HG03571 (cell line): ENCODE measurements around the gene TMOD1.
A peak's percentile ranks its signal among the peaks of the same experiment; 100 is the strongest.
"Not testable (repeated sequence)": the region's sequence is repeated elsewhere in the genome, so short reads cannot be mapped to it uniquely, and the experiment has no call there.

Source experiments
- ATAC-seq: cut with Tn5 transposase; IDR thresholded peaks from one replicate; pipeline ENCODE4 v1.9.1; 2021; ENCODE audit not compliant: unreplicated experiment

Gene TMOD1

GRCh38 chr9:97497558-97498375 is 3.7 kb upstream of the TMOD1 start:
- not testable (repeated sequence) for ATAC-seq

- not testable (repeated sequence) for ATAC-seq
Observed at GRCh38 chr9:97498846-97499245, 2.6 kb upstream of the TMOD1 start.

- no peak for ATAC-seq
Observed at GRCh38 chr9:97500263-97500662, 1.2 kb upstream of the TMOD1 start.

- ATAC-seq, result no peak
Observed at GRCh38 chr9:97500765-97501176, 695 bp upstream of the TMOD1 start.

- peak; percentile 35 for ATAC-seq
Observed at GRCh38 chr9:97501972-97502221, 431 bp downstream of the TMOD1 start.

GRCh38 chr9:97502222-97502983 is 937 bp downstream of the TMOD1 start:
- ATAC-seq, result no peak

GRCh38 chr9:97502984-97503861 is 1.8 kb downstream of the TMOD1 start:
- no peak for ATAC-seq

- ATAC-seq, result no peak
Observed at GRCh38 chr9:97503862-97504210, 2.4 kb downstream of the TMOD1 start.

GRCh38 chr9:97504381-97505216 is 3.1 kb downstream of the TMOD1 start:
- no peak for ATAC-seq

GRCh38 chr9:97505845-97506244 is 4.4 kb downstream of the TMOD1 start:
- no peak for ATAC-seq

GRCh38 chr9:97506306-97506705 is 4.8 kb downstream of the TMOD1 start:
- no peak for ATAC-seq

- no peak for ATAC-seq
Observed at GRCh38 chr9:97506787-97507186, 5.3 kb downstream of the TMOD1 start.

GRCh38 chr9:97507428-97507984 is 6.0 kb downstream of the TMOD1 start:
- no peak for ATAC-seq

GRCh38 chr9:97508852-97509251 is 7.4 kb downstream of the TMOD1 start:
- ATAC-seq, result no peak

GRCh38 chr9:97510797-97511654 is 9.6 kb downstream of the TMOD1 start:
- ATAC-seq, result peak; percentile 74

- ATAC-seq, result peak; percentile 4
Observed at GRCh38 chr9:97511655-97512427, 10.4 kb downstream of the TMOD1 start.

GRCh38 chr9:97512966-97513560 is 11.6 kb downstream of the TMOD1 start:
- ATAC-seq, result no peak

- no peak for ATAC-seq
Observed at GRCh38 chr9:97514531-97514930, 13.1 kb downstream of the TMOD1 start.
